Skin of body (tissue), 2 donors: ENCODE measurements around the gene ABHD4. TPM values are rescaled to one million over a fixed set of nuclear protein-coding genes. Genes with fewer than 3 reads are reported as not detected.

Experiments
- DNase-seq: peaks from one replicate; lab custom pipeline; 2025; lab: John Stamatoyannopoulos, UW
- total RNA-seq: library from RNA; depleted of rRNA; stranded (reverse); fragments of >200 nt; gene quantifications from one replicate; pipeline ENCODE4 v1.2.3, GENCODE V29; 2014

The ABHD4 gene
- total RNA-seq, 1 donor from 2014 or later = 11.3 TPM

- no peak for DNase-seq
These were observed 62.6 kb downstream of the ABHD4 start for GRCh38 chr14:22660654-22661053.

Other genes with a start within 250 kb of the ABHD4 start
- 164 TPM for gene DAD1, start 9.1 kb upstream of the ABHD4 start, total RNA-seq
- gene OR6J1, start 46.1 kb downstream of the ABHD4 start, total RNA-seq = not detected
- 52.7 TPM for gene OXA1L, start 168.4 kb downstream of the ABHD4 start, total RNA-seq
- gene SLC7A7, start 217.1 kb downstream of the ABHD4 start, total RNA-seq = 6.8 TPM
- gene MRPL52, start 231.6 kb downstream of the ABHD4 start, total RNA-seq = 26.3 TPM
- gene MMP14, start 238.3 kb downstream of the ABHD4 start, total RNA-seq = 171 TPM